ENCODE measurements around the gene TMEM89. TPM values are rescaled to one million over a fixed set of nuclear protein-coding genes. Genes with fewer than 3 reads are reported as not detected.

TMEM89 gene
- total and polyA plus RNA-seq, 2 of the 4 experiments (the other 2 are of a cell fraction): 0.15 TPM; not detected in 1

DNA sequence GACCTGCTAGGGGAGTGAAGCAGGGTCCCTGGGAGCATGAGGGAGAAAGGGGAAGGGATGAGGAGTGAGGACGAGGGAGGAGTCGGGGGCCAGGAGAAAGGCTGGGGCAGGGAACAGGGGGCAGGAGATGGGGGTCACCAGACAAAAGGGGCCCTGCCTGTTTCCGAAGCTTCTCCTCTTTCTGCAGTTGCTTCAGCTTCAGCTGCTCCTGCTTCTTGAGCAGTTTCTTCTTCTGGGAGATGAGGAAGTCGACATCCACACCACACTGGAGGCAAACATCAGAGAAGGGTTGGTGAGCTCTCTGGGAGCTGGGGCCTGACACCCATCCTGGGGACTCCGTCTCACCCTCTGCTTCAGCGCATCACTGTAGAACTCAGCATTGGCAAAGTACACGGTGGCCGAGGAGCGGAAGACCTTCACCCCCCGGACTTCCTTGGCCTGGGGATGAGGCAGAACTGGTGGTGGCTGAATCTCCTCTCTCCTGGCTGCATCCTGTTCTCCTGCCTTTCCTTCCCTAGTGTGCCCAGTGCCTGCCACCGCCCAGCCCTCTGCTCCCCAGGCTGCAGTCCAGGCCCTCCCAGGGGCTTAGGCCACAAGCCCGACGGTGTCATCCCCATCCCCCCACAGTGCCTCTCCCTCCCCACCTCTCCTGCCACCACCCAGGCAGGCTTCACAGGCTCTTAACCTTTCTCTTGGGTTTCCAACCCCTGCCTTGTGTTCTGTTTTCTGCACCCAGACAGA is 6.9 kb upstream of the TMEM89 start:
- Histone ChIP-seq H3K79me1 (ENCODE audit: low read depth in 1 of 2, low read length in 2 of 2) (peaks cover 16 to 39% of the 10 kb centered on the region in 2 experiments), H2AK5ac (ENCODE audit: low read depth, low read length) (no peak overlapping the region), H3K4me1 (ENCODE audit: control insufficient read depth, insufficient read depth, low read length) (peaks cover 1% of the 10 kb centered on the region; the same call in 1 of the 2 replicates), H3K56ac (ENCODE audit: extremely low read depth, insufficient read depth, low read length) (no peak overlapping the region), H3K23ac (ENCODE audit: low read depth, low read length) (no peak overlapping the region), H2BK20ac (ENCODE audit: low read depth, low read length) (no peak overlapping the region), H2AFZ (replicated peaks; ENCODE audit: low read length, poor library complexity) (no peak overlapping the region), H3K4ac (ENCODE audit: low read depth, low read length) (no peak overlapping the region), H3K14ac (replicated peaks; ENCODE audit: low read depth, low read length) (no peak overlapping the region), H3K4me2 (ENCODE audit: low read depth, low read length) (no peak overlapping the region), H4K91ac (ENCODE audit: insufficient read depth, low read depth, low read length) (no peak overlapping the region), H2AK9ac (replicated peaks; ENCODE audit: low read depth, low read length, poor library complexity) (no peak overlapping the region), H3K18ac (ENCODE audit: low read depth, low read length) (no peak overlapping the region), H3K27me3 (ENCODE audit: control insufficient read depth, insufficient read depth, low read length) (no peaks in the 10 kb centered on the region), H3K9me3 (ENCODE audit: control insufficient read depth, insufficient read depth, low read length) (no peaks in the 10 kb centered on the region), H3K36me3 (ENCODE audit: control insufficient read depth, insufficient read depth, low read length) (peaks cover 87% of the 10 kb centered on the region), H2BK15ac (ENCODE audit: low read depth, low read length) (no peak overlapping the region), H3K4me3 (ENCODE audit: insufficient read depth, low read depth, low read length) (no peak overlapping the region), H3K9ac (ENCODE audit: low read depth, low read length) (no peak overlapping the region), H4K5ac (ENCODE audit: low read depth, low read length) (no peak overlapping the region), H4K20me1 (ENCODE audit: insufficient read depth, low read length) (peaks cover 36% of the 10 kb centered on the region), H2BK120ac (ENCODE audit: low read depth, low read length) (no peak overlapping the region), H3K9me1 (ENCODE audit: insufficient read depth, low read length) (peaks cover 8% of the 10 kb centered on the region; the same call in 1 of the 2 replicates), H3K27ac (ENCODE audit: insufficient read depth, low read length) (no peak overlapping the region), H2BK5ac (ENCODE audit: low read depth, low read length, poor library complexity, severe bottlenecking) (no peak overlapping the region), H4K8ac (ENCODE audit: low read depth in 2 of 2, low read length in 2 of 2) (no peak overlapping the region)
- POLR2A ChIA-PET (ENCODE audit: unreplicated experiment): no interaction called here
- intact Hi-C loops (cut with micrococcal nuclease) (no loop called here), dilution Hi-C loops (cut with HindIII; ENCODE audit: low sequenced_read_pairs, unreplicated experiment) (no loop called here), in situ Hi-C loops (cut with MboI; ENCODE audit: low sequenced_read_pairs) (no loop called here)
- no TSS peak for BruUV-seq (replicated peaks)
- CTCF ChIA-PET: no interaction called here
- TF ChIP-seq RAD21 (IDR thresholded peaks at IDR 0.05; ENCODE audit: low read length) (no peak), BHLHE40 (IDR thresholded peaks at IDR 0.05; ENCODE audit: low read depth, low read length) (no peak), MAZ (IDR thresholded peaks at IDR 0.05; ENCODE audit: borderline replicate concordance, low read depth, low read length) (no peak)
- TF ChIP-seq, protein P1, sequence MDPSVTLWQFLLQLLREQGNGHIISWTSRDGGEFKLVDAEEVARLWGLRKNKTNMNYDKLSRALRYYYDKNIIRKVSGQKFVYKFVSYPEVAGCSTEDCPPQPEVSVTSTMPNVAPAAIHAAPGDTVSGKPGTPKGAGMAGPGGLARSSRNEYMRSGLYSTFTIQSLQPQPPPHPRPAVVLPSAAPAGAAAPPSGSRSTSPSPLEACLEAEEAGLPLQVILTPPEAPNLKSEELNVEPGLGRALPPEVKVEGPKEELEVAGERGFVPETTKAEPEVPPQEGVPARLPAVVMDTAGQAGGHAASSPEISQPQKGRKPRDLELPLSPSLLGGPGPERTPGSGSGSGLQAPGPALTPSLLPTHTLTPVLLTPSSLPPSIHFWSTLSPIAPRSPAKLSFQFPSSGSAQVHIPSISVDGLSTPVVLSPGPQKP (IDR thresholded peaks at IDR 0.05; ENCODE audit: borderline replicate concordance, low read depth, low read length): no peak
- ATAC-seq (ENCODE audit: low read depth): no peak
- DNase-seq: no peak
- 62% methylated on average over 3 of the region's 13 CpGs; no CpG with 5 or more reads in 1 of the 2 experiments for WGBS, 2 experiments (ENCODE audit: extremely low coverage in 2 of 2, insufficient read length in 1 of 2)
